OCI-LY1 (cell line): Measurements from ENCODE around the gene GCN1.

Source experiments
- CTCF ChIP-seq: fragments of 200-600 bp; sonication (generic), shearing (Covaris generic); IDR thresholded peaks from 2 replicates; pipeline ENCODE4 v1.5.1; 2017; ENCODE audit warnings: mild to moderate bottlenecking, antibody characterized with exemption, low read length, moderate library complexity, mixed read lengths
- EZH2 ChIP-seq: fragments of 200-600 bp; sonication (generic), shearing (Covaris generic); IDR thresholded peaks from 2 replicates; pipeline ENCODE4 v1.8.0; 2017; ENCODE audit warnings: borderline replicate concordance, mixed run types, mild to moderate bottlenecking, antibody characterized with exemption, low read length, moderate library complexity, mixed read lengths

DNA sequence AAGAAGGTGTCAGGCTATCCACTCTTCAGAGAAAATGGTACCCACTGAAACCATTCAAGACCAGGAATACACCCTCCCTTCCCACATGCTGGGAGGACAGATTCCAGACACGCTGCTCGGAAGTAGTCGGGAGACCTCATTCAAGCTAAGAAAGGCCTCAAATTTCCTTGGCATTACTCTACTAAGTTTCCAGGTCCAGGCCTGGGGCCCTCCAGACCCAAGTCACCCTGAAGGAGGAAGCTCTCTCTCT, 33.5 kb upstream of the GCN1 start:
- no peak for TF ChIP-seq CTCF
- no peak for TF ChIP-seq EZH2
